Glutamatergic neuron (in vitro differentiated cells): Measurements from ENCODE around the gene FN1. TPM values are rescaled to one million over a fixed set of nuclear protein-coding genes. Genes with fewer than 3 reads are reported as not detected.
A peak's percentile ranks its signal among the peaks of the same experiment; 100 is the strongest.
"Not testable (repeated sequence)": the region's sequence is repeated elsewhere in the genome, so short reads cannot be mapped to it uniquely, and the experiment has no call there.

Source experiments
- DNase-seq: peaks from one replicate; pipeline ENCODE4 v3.0.0; 2022
- H3K27ac Mint-ChIP-seq: one replicate; pipeline ENCODE4 v1.8.0; 2020; ENCODE audit warnings: mild to moderate bottlenecking, mixed read lengths, inconsistent platforms; ENCODE audit not compliant: unreplicated experiment
- H3K27me3 Mint-ChIP-seq: one replicate; pipeline ENCODE4 v1.8.0; 2020; ENCODE audit warnings: mild to moderate bottlenecking, moderate library complexity, mixed read lengths, inconsistent platforms; ENCODE audit not compliant: unreplicated experiment
- H3K36me3 Mint-ChIP-seq: one replicate; pipeline ENCODE4 v1.8.0; 2020; ENCODE audit warnings: mild to moderate bottlenecking, mixed read lengths, inconsistent platforms; ENCODE audit not compliant: unreplicated experiment
- H3K4me1 Mint-ChIP-seq: one replicate; pipeline ENCODE4 v1.8.0; 2020; ENCODE audit warnings: mild to moderate bottlenecking, low read depth, mixed read lengths, inconsistent platforms; ENCODE audit not compliant: unreplicated experiment
- H3K4me3 Mint-ChIP-seq: one replicate; pipeline ENCODE4 v1.8.0; 2020; ENCODE audit warnings: mild to moderate bottlenecking, mixed read lengths, inconsistent platforms; ENCODE audit not compliant: unreplicated experiment
- H3K9me3 Mint-ChIP-seq: one replicate; pipeline ENCODE4 v1.8.0; 2020; ENCODE audit warnings: mild to moderate bottlenecking, moderate library complexity, mixed read lengths, inconsistent platforms; ENCODE audit not compliant: unreplicated experiment
- total RNA-seq: library from RNA; stranded (reverse); fragmentation: NEBNext Ultra II Directional; extraction: Animal tissue kit (Norgen Biotek cat#: 25700); gene quantifications from one replicate; pipeline ENCODE4 v1.2.1, GENCODE V29; 2021; ENCODE audit not compliant: unreplicated experiment
- TF ChIP-seq, protein P1 (sequence below): fragments of 200-600 bp; sonication (generic); IDR thresholded peaks from one replicate; pipeline ENCODE4 v1.5.0; 2021; ENCODE audit not compliant: partially characterized antibody, unreplicated experiment

FN1 gene
- total RNA-seq, 1 donor from 2014 or later = 28.6 TPM

DNA sequence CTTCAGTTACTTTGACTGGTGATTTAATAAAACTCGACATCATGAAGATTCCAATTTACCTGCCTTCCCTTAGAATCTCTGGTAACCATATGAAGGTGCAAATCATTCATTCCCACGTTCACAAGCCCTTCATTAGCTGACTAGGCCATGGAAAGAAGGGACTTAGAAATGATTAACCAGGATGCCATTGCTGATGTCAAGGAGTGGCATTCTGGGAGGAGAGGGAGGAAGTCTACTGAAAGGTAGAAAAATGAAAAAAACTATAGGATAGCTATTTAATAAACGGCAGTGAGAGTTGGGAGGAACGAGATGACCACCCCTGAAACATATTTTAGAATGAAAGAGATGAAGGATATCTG is 122.6 kb downstream of the FN1 start:
- Mint-ChIP-seq H3K36me3 (peaks cover 6% of the 10 kb centered on the region), H3K9me3 (no peaks in the 10 kb centered on the region), H3K27me3 (peaks cover 5% of the 10 kb centered on the region), H3K4me1 (peaks cover 2% of the 10 kb centered on the region), H3K4me3 (peak overlapping the region; percentile 97), H3K27ac (no peak overlapping the region)
- TF ChIP-seq, protein P1, sequence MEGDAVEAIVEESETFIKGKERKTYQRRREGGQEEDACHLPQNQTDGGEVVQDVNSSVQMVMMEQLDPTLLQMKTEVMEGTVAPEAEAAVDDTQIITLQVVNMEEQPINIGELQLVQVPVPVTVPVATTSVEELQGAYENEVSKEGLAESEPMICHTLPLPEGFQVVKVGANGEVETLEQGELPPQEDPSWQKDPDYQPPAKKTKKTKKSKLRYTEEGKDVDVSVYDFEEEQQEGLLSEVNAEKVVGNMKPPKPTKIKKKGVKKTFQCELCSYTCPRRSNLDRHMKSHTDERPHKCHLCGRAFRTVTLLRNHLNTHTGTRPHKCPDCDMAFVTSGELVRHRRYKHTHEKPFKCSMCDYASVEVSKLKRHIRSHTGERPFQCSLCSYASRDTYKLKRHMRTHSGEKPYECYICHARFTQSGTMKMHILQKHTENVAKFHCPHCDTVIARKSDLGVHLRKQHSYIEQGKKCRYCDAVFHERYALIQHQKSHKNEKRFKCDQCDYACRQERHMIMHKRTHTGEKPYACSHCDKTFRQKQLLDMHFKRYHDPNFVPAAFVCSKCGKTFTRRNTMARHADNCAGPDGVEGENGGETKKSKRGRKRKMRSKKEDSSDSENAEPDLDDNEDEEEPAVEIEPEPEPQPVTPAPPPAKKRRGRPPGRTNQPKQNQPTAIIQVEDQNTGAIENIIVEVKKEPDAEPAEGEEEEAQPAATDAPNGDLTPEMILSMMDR = no peak
- no peak for DNase-seq

- peaks cover 5% of the 10 kb centered on the region for H3K27me3 Mint-ChIP-seq
- peak within 1 kb of the TSS; percentile 89 for H3K27ac Mint-ChIP-seq
- H3K4me1 Mint-ChIP-seq = peaks cover 2% of the 10 kb centered on the region
- H3K4me3 Mint-ChIP-seq = peak within 1 kb of the TSS; percentile 97
- TF ChIP-seq, protein P1 = no peak
- peak; percentile 95 for DNase-seq
- peaks cover 6% of the 10 kb centered on the region for H3K36me3 Mint-ChIP-seq
- H3K9me3 Mint-ChIP-seq = no peaks in the 10 kb centered on the region
These were observed 124.1 kb downstream of the FN1 start, which contains the start of gene ATIC for GRCh38 chr2:215311625-215312396. ATIC (plus strand) TSS chr2:215312059; CDS start chr2:215312143, 84 bp downstream.

- H3K27ac Mint-ChIP-seq, H3K27me3 Mint-ChIP-seq, H3K36me3 Mint-ChIP-seq, H3K9me3 Mint-ChIP-seq, DNase-seq, H3K4me1 Mint-ChIP-seq: not testable (repeated sequence)
- peak overlapping the region; percentile 86 for H3K4me3 Mint-ChIP-seq
These were observed 124.6 kb downstream of the FN1 start for GRCh38 chr2:215311259-215311624.

Other genes with a start within 250 kb of the FN1 start
- 51.5 TPM for gene ATIC, start 124.0 kb downstream of the FN1 start, total RNA-seq